ENCODE data around the gene IFI35. TPM values are rescaled to one million over a fixed set of nuclear protein-coding genes. Genes with fewer than 3 reads are reported as not detected.

IFI35 gene
- total and polyA plus RNA-seq, 2 of the 8 experiments (the other 6 are each of a cell fraction or from before 2014, with no cell fraction given), result 2.5 to 4.7 TPM

DNA sequence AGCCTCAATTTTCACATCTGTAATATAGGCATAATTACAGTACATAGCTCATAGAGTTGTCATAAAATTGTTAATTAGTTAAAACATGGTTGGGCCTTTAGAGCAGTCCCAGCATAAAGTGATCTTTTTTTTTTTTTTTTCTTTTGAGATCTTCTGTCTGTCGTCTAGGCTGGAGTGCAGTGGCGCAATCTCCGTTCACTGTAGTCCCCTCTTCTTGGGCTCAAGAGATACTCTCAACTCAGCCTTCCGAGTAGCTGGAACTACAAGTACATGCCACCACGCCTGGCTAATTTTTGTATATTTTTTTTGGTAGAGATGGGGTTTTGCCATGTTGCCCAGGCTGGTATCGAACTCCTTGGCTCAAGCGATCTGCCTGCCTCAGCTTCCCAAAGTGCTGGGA is 49.5 kb downstream of the IFI35 start (continued):
- no peak for TF ChIP-seq JUND (IDR thresholded peaks at IDR 0.05; ENCODE audit: low read length)
- no peak for TF ChIP-seq SIN3A (conservative IDR thresholded peaks at IDR 0.05 in 1 of 2, IDR thresholded peaks at IDR 0.05 in 1 of 2; ENCODE audit: low read depth in 1 of 2, low read length in 2 of 2)
- no peak for TF ChIP-seq SP1 (IDR thresholded peaks at IDR 0.05; ENCODE audit: low read depth, low read length)
- TF ChIP-seq CHD1 (IDR thresholded peaks at IDR 0.05; ENCODE audit: low read depth, low read length), result no peak
- no peak for TF ChIP-seq RXRA (IDR thresholded peaks at IDR 0.05; ENCODE audit: insufficient read depth, low read depth, low read length)
- TF ChIP-seq, protein P1, sequence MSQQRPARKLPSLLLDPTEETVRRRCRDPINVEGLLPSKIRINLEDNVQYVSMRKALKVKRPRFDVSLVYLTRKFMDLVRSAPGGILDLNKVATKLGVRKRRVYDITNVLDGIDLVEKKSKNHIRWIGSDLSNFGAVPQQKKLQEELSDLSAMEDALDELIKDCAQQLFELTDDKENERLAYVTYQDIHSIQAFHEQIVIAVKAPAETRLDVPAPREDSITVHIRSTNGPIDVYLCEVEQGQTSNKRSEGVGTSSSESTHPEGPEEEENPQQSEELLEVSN (IDR thresholded peaks at IDR 0.05), result no peak
- no peak for TF ChIP-seq GTF2F1 (IDR thresholded peaks at IDR 0.05; ENCODE audit: borderline replicate concordance, low read depth, low read length)

All from H1 (cell line).